Body of pancreas (tissue), 4 donors: ENCODE results near the gene NIN.

Experiments
- CTCF ChIP-seq, 7 experiments: fragments of 450-650 bp in 4 of 7; fragments of 200-600 bp in 3 of 7; sonication (generic) in 3 of 7; IDR thresholded peaks; one replicate each; pipeline ENCODE4 v1.5.1; 2016 to 2019; ENCODE audit warnings: antibody characterized with exemption in 7 of 7
- POLR2A ChIP-seq, 3 donors: fragments of 450-650 bp; IDR thresholded peaks; one replicate each; pipeline ENCODE4 v1.6.1; 2016; ENCODE audit warnings: antibody characterized with exemption in 3 of 3, mild to moderate bottlenecking in 2 of 3

GRCh38 chr14:50813544-50813863 is 17.5 kb downstream of the NIN start:
- TF ChIP-seq POLR2A (IDR thresholded peaks at IDR 0.05) (no peak), CTCF (IDR thresholded peaks at IDR 0.05) (no peak)
